Skeletal muscle satellite cell (primary cell): ENCODE data around the gene TRIM9.

Source experiments
- H3K27me3 ChIP-seq: 2 replicates; pipeline ENCODE4 v1.7.0; 2013; ENCODE audit warnings: low read length; ENCODE audit not compliant: control insufficient read depth, insufficient read depth
- H3K36me3 ChIP-seq: 2 replicates; pipeline ENCODE4 v1.7.0; 2013; ENCODE audit warnings: mild to moderate bottlenecking, control low read depth, low read length; ENCODE audit not compliant: insufficient read depth
- H3K4me1 ChIP-seq: 2 replicates; pipeline ENCODE4 v1.7.0; 2013; ENCODE audit warnings: low read length; ENCODE audit not compliant: control insufficient read depth, insufficient read depth
- H3K4me2 ChIP-seq: 2 replicates; pipeline ENCODE4 v1.7.0; 2013; ENCODE audit warnings: mild to moderate bottlenecking, low read length
- H3K4me3 ChIP-seq: 2 replicates; pipeline ENCODE4 v1.7.0; 2013; ENCODE audit warnings: low read length
- H3K9ac ChIP-seq: 2 replicates; pipeline ENCODE4 v1.7.0; 2013; ENCODE audit warnings: mild to moderate bottlenecking, low read depth, low read length, moderate library complexity
- H3K9me3 ChIP-seq: replicated peaks from 2 replicates; pipeline ENCODE4 v1.7.0; 2013; ENCODE audit warnings: mild to moderate bottlenecking, control low read depth, low read length

The TRIM9 gene

DNA sequence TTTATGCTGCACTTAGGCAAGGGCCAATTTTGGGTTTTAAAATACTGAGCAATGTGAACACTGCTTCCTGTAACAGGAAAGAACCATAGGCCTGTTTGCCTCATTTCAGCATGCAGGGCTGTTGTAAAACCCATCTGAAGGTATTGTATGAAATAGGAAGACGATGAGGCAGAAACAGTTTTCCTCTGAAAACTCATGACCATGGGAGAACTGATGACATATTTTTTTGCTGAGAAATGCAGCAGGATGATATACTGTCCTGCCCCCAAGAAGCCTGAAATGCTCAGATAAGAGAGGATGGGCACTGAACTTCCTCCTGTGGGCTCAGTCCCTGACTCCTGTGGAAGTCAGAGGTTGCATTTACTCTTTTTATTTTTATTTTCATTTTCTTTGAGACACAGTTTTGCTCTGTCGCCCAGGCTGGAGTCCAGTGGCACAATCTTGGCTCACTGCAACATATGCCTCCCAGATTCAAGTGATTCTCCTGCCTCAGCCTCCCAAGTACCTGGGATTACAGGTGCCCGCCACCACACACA is 168.0 kb downstream of the TRIM9 start:
- H3K4me1 ChIP-seq, result no peaks in the 10 kb centered on the region
- peaks cover 17% of the 10 kb centered on the region for H3K36me3 ChIP-seq
- H3K9me3 ChIP-seq, result no peaks in the 10 kb centered on the region
- no peak overlapping the region for H3K4me3 ChIP-seq
- H3K9ac ChIP-seq, result no peak overlapping the region
- no peak overlapping the region for H3K4me2 ChIP-seq
- H3K27me3 ChIP-seq, result no peaks in the 10 kb centered on the region
